Fibroblast of lung (primary cell): ENCODE data around the gene ATG4D.

Source experiments
- EZH2 ChIP-seq: IDR thresholded peaks from 2 replicates; pipeline ENCODE4 v1.5.1; 2012; ENCODE audit warnings: low read length, control low read depth, mild to moderate bottlenecking; ENCODE audit errors: missing control alignments
- TF ChIP-seq, protein P1 (sequence below), 2 donors: IDR thresholded peaks in 1 of 2; conservative IDR thresholded peaks in 1 of 2; 1 replicate in 1 of 2; 2 replicates in 1 of 2; pipeline ENCODE4 v1.5.1; 2011 to 2012; ENCODE audit warnings: low read length in 2 of 2, control low read depth in 1 of 2, inconsistent platforms in 1 of 2, low read depth in 1 of 2, mild to moderate bottlenecking in 1 of 2

DNA sequence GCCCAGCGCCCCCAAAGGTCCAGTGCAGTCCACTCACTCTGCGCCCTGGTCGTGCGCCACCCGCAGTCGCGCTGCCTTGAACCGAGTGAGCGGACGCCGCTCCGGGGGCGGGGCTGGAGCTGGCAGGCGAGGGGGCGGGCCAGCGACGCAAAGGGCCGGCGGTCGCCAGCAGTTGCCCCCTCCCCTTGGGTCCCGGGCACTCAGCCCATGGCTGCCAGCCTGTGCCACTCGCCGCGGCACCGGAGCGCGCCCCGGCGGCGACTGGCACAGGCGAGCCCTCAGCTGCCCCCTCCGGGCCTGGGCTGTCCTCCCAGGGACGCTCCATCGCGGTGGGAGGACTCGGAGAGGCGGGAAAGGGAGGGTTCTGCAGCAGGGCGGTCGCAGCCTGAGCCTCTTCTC, 26.3 kb upstream of the ATG4D start, which contains the start of gene S1PR5:
- TF ChIP-seq, protein P1, sequence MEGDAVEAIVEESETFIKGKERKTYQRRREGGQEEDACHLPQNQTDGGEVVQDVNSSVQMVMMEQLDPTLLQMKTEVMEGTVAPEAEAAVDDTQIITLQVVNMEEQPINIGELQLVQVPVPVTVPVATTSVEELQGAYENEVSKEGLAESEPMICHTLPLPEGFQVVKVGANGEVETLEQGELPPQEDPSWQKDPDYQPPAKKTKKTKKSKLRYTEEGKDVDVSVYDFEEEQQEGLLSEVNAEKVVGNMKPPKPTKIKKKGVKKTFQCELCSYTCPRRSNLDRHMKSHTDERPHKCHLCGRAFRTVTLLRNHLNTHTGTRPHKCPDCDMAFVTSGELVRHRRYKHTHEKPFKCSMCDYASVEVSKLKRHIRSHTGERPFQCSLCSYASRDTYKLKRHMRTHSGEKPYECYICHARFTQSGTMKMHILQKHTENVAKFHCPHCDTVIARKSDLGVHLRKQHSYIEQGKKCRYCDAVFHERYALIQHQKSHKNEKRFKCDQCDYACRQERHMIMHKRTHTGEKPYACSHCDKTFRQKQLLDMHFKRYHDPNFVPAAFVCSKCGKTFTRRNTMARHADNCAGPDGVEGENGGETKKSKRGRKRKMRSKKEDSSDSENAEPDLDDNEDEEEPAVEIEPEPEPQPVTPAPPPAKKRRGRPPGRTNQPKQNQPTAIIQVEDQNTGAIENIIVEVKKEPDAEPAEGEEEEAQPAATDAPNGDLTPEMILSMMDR (conservative IDR thresholded peaks at IDR 0.05 in 1 of 2, IDR thresholded peaks at IDR 0.05 in 1 of 2; ENCODE audit: low read depth in 1 of 2, low read length in 2 of 2) = no peak
- TF ChIP-seq EZH2 = no peak
